Measurements from ENCODE around the gene ZNF670. TPM values are rescaled to one million over a fixed set of nuclear protein-coding genes. Genes with fewer than 3 reads are reported as not detected.

The ZNF670 gene
- total and polyA plus RNA-seq, 7 donors = 0.63 to 1.6 (median 0.88) TPM

GRCh38 chr1:247064304-247064703, 14.3 kb downstream of the ZNF670 start:
- no peak overlapping the region for H3K4me3 ChIP-seq
- H3K4me1 ChIP-seq = no peaks in the 10 kb centered on the region
- intact Hi-C loops (cut with DNase I) = no loop called here

GRCh38 chr1:247060771-247061170, 17.8 kb downstream of the ZNF670 start:
- no peak overlapping the region for H3K4me3 ChIP-seq
- peaks cover 27% of the 10 kb centered on the region for H3K9me3 ChIP-seq
- DNase-seq = no peak
- no peaks in the 10 kb centered on the region for H3K27me3 ChIP-seq (ENCODE audit: insufficient read depth in 3 of 3, low read length in 2 of 3)
- H3K27ac ChIP-seq = no peak overlapping the region
- no peak for TF ChIP-seq CTCF (IDR thresholded peaks at IDR 0.05)
- 87 to 92% (median 89%) methylated on average over 4 of the region's 4 CpGs for WGBS, 3 donors
- no peaks in the 10 kb centered on the region for H3K36me3 ChIP-seq (ENCODE audit: insufficient read depth in 1 of 2, low read depth in 1 of 2)
- intact Hi-C loops (cut with DNase I) = no loop called here
- no peaks in the 10 kb centered on the region for H3K4me1 ChIP-seq
- no peak for ATAC-seq

More at GRCh38 chr1:247064304-247064703, 14.3 kb downstream of the ZNF670 start:
- Histone ChIP-seq H3K36me3 (ENCODE audit: insufficient read depth in 1 of 2, low read depth in 1 of 2) (no peaks in the 10 kb centered on the region), H3K27me3 (ENCODE audit: insufficient read depth in 3 of 3, low read length in 2 of 3) (no peaks in the 10 kb centered on the region), H3K9me3 (peaks cover 3% of the 10 kb centered on the region), H3K27ac (no peak overlapping the region)
- DNase-seq (no peak), ATAC-seq (no peak)
- WGBS, 3 donors = 81 to 85% (median 83%) methylated on average over 3 of the region's 3 CpGs
- no peak for TF ChIP-seq CTCF (IDR thresholded peaks at IDR 0.05)

GRCh38 chr1:247056071-247056470, 22.5 kb downstream of the ZNF670 start:
- no peak for DNase-seq
- ATAC-seq = no peak
- Histone ChIP-seq H3K4me1 (no peaks in the 10 kb centered on the region), H3K36me3 (ENCODE audit: insufficient read depth in 1 of 2, low read depth in 1 of 2) (no peaks in the 10 kb centered on the region), H3K4me3 (no peak overlapping the region), H3K27ac (no peak overlapping the region), H3K9me3 (peaks cover 30% of the 10 kb centered on the region), H3K27me3 (ENCODE audit: insufficient read depth in 3 of 3, low read length in 2 of 3) (no peaks in the 10 kb centered on the region)
- no peak for TF ChIP-seq CTCF (IDR thresholded peaks at IDR 0.05)
- 90 to 94% (median 92%) methylated on average over 2 of the region's 2 CpGs for WGBS, 3 donors
- intact Hi-C loops (cut with DNase I) = no loop called here

- no peak for DNase-seq
- no peak for TF ChIP-seq CTCF (IDR thresholded peaks at IDR 0.05)
- Histone ChIP-seq H3K4me3 (no peak overlapping the region), H3K9me3 (peaks cover 33% of the 10 kb centered on the region), H3K27ac (no peak overlapping the region), H3K4me1 (no peaks in the 10 kb centered on the region), H3K27me3 (ENCODE audit: insufficient read depth in 3 of 3, low read length in 2 of 3) (no peaks in the 10 kb centered on the region), H3K36me3 (ENCODE audit: insufficient read depth in 1 of 2, low read depth in 1 of 2) (no peaks in the 10 kb centered on the region)
- ATAC-seq = no peak
- intact Hi-C loops (cut with DNase I) = no loop called here
- WGBS, 3 donors = 47 to 51% (median 48%) methylated on average over 2 of the region's 2 CpGs
Measured at GRCh38 chr1:247054992-247055415, 23.6 kb downstream of the ZNF670 start.

GRCh38 chr1:247047702-247048101, 30.9 kb downstream of the ZNF670 start:
- no peak for TF ChIP-seq CTCF (IDR thresholded peaks at IDR 0.05)
- Histone ChIP-seq H3K27me3 (ENCODE audit: insufficient read depth in 3 of 3, low read length in 2 of 3) (no peaks in the 10 kb centered on the region), H3K9me3 (peaks cover 25% of the 10 kb centered on the region), H3K27ac (no peak overlapping the region), H3K4me3 (no peak overlapping the region), H3K4me1 (no peaks in the 10 kb centered on the region), H3K36me3 (ENCODE audit: insufficient read depth in 1 of 2, low read depth in 1 of 2) (no peaks in the 10 kb centered on the region)
- 88 to 98% (median 96%) methylated on average over 2 of the region's 2 CpGs for WGBS, 3 donors
- intact Hi-C loops (cut with DNase I) = loop anchor here in 1 of 2 donors (10.0 kb wide), 1 partner anchor 327 kb away; no protein-coding TSS in a partner anchor
- ATAC-seq (no peak), DNase-seq (no peak)
